GM19395 (cell line): ENCODE data around the gene PACRG.

Experiments used
- ATAC-seq: cut with Tn5 transposase; IDR thresholded peaks from one replicate; pipeline ENCODE4 v1.9.1; 2021; ENCODE audit warnings: mild to moderate bottlenecking, moderate library complexity; ENCODE audit not compliant: unreplicated experiment

The PACRG gene

DNA sequence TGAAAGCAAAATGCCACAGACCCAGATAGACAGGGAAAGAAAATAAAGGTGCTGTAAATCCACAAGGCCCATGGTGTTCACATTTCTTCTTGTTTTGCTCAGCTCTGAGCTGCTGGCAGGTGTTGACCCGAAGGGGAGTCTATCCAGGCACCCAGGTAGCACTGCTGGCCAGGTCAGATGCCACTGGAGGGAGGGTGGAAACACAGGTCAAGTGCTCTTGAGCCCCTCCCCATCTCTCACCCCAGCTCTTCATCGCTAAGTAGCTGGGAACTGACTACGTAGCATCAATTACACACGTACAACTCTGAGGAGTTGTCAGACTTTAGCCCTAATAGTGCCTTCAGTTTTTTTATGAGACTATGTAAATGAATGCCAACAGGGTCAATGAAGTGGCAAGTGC is 399.0 kb downstream of the PACRG start:
- ATAC-seq, result no peak

DNA sequence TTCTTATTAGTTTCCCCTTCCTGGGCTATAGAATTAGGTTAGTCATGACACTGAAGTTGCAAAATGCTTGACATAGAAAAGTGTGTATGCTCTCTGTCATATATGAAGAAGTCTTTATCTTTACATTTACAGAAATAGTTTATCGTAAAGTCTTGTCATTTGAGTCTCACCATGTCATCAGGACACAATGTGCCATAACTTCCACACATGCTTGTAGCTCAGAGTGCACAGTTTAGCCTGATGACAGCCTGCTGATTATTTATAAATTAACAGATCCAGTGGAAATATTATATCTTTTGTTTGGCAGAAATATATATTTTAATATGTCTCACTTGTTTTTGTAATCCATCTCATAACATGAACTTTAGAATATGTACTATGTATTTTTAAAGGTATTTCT is 399.8 kb downstream of the PACRG start:
- ATAC-seq, result no peak

- ATAC-seq, result no peak
Measured at GRCh38 chr6:163128324-163128723, 400.6 kb downstream of the PACRG start.

GRCh38 chr6:163132050-163132750 is 404.4 kb downstream of the PACRG start:
- ATAC-seq, result no peak

- ATAC-seq, result no peak
Measured at GRCh38 chr6:163133017-163133416, 405.2 kb downstream of the PACRG start.

DNA sequence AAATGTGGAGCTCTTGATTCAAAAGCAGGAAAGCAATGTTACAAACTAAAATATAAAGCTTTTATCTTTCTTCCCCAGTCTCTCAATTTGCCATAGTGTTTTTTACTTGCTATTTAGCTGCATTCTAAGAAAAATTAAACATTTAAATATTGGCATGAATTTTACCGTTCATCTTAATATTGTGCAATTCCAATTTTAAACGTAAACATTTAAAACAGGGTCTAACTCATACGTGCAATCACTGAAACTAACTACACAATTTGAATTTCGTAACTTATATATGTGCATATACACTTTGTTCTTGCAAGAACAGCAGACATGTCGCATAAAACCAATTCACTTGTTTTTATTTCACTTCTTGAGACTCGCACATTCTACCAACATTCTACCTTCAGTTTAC is 405.9 kb downstream of the PACRG start:
- ATAC-seq, result no peak

DNA sequence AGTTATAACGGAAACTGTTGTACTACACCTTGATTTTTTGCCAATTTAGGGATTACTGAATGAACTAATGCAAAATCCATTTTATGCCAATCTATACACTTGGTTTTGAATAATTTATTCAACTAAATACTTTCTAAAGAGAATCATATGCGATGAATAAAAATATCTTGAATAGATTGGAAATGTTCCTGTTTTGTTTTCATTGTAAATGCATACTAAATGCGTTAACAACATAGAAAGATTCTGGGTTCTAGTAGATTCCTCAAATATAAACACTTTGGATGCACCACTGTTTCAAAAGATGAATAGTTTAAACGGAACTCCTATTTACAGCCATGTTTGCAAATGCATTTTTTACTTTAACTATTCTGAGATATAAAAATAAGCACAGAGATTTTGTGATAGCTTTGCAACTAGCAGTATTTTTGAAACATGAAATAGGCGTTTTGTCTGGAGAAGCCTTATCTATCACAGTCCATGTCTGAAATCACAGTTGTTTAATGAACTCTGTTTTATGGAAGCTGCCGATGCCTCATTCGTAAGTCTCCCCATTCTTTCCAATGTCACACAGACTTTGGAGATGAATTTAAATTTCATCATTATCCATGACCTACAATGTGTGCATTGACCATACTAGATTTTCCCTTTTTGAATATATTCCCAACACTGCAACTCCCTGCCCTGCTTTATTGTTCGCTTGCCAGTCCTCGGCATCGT is 409.1 kb downstream of the PACRG start:
- no peak for ATAC-seq

DNA sequence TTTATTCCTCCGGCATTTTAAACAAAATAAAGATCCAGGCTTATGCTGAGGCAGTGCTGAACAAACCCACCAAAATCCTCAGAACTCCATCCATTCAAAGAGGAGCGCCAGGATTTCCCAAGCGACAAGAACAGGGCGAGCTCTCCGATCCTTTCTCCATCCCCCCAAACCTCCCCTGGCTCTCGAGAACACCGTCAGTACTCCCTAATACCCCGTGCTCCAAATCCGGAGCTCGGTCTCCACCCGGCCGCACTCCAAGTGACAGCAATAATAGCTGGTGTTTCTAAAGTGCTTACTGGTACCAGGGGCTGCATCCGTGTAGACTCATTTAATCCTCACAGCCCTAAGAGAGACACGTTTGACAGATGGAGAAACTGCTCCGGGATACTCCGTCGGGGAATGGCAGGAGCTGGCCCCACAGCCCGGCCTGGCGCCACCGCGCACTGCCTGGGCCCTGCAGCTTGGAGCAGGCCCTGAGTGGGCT is 409.7 kb downstream of the PACRG start:
- ATAC-seq, result no peak

DNA sequence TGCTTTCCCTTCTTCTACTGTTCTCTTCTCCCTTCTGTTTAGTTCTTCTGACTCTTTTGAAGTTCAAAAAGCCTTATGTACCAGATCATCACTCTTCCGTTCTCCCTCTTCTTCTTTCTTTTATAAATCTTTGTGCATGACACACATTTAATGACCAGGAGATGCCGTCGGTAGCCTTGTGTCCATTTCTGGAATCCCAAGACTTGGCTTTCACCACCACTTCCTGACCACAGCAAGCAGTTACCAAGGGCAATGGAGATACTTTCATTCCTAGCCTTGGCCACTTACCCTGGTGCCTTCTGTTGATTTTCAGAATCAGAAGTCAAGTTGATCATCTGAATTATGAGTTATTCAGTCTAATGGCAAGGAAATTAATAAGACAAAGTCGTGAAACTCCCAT is 418.3 kb downstream of the PACRG start:
- no peak for ATAC-seq

DNA sequence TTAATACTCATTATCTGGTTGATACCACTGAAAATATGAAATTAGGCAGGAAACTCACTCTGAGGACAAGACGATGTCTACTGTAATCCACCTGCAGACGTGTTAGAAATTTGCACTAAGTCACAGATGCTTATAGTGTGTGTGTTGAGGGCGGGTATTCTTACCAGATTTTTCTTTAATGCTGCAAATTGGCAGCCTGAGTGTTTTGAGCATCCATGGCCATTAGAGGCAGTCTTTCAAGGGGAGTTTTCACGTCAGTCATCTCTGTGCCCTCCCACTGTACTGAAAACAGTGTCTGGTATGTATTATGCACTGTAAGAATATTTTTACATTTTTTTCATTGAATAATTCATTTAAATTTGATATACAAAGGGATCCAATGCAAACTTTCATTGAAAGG is 420.2 kb downstream of the PACRG start:
- ATAC-seq, result no peak

DNA sequence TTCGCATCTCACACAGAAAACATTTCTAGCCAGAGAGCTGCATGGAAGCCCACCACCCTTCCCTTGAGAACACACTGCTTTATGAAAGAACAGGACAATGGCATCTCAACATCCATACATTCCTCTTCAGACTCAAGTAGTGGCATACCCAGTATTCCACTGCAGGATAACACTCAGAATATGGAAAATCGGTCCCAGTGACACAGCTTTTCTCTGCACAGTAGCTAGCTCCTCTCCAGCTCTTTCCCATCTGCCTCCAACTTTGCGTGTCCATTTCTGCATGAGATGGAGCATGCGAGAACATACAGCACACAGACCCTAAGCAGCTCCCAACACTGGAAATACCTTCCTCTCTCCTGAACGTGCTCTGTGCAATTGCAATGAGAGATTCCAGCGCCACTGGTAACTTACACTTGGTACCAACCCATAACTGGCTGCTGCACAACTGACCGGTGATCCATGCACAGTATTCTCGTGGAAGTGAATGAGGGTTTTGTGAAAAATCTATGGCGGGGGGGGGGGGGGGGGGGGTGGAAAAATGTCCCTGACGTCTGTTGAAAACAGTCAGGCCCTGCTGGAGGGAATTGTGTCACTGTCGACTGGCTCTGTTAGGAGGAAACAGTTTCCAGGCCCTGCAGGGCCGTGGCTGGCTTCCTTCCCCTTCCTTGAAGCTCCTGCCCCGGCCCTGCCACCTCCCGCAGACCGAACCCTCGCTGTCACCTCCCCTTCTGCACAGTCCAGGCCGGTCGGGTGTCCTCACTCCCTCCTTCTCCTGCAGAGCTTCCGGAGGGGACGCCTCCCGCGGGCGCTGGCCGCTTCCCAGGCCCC is 420.9 kb downstream of the PACRG start:
- no peak for ATAC-seq

GRCh38 chr6:163149279-163149848 is 421.6 kb downstream of the PACRG start:
- ATAC-seq, result no peak

DNA sequence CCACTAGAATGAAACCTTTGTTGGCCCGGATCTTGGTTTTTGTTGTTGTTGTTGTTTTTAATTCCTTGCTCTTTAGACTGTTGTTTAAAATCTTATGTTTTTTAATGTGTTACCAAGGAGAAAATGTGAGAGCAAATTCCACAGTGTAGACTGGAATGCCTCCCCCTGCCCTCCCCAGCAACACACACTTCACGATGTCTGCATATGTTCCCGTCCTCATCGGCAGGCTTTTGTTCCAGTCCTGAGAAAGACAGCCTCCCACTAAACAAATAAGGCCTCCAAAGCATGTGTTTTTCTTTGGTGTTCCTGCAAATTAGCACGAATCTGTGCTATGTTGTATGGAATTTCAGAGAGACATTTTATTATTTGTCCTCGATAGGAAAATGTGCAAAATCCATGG is 423.4 kb downstream of the PACRG start:
- ATAC-seq, result no peak

GRCh38 chr6:163152701-163153100 is 424.9 kb downstream of the PACRG start:
- ATAC-seq, result no peak

DNA sequence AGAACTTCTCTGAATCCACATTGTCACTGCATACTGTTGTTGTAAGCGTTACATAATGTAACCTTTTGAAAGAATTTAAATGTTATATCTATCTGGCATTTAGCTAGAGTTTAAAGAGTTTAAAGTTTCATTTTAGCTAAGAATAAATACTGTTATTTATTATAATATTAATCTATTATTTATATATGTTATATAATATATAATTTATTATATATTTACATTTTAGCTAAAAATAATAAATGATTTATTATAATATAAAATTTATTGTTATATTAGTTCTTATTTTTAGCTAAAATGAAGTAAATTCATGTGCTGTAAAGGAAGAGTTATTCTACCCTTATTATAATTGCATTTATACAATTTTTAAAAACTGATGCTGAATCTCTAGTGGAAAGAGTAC is 431.3 kb downstream of the PACRG start:
- ATAC-seq, result no peak

DNA sequence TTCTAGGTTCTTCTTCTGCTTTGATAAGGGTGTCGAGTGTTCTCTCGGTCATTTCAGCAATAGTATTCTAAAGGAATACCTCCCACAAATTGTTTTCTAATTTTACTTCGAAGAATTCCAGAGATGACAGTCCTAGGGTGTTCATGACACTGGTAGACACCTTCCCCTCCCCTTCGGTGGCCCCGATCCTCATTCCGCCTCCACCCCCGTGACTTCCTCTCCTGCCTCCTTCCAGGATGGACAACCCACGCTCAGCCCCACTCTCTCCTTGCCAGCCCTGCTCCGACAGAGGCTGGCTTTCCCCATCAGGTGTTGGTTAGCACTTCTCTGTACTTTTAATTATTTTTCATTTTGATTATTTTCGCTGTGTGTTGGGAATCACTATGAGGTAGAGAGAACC is 431.9 kb downstream of the PACRG start:
- ATAC-seq, result no peak

DNA sequence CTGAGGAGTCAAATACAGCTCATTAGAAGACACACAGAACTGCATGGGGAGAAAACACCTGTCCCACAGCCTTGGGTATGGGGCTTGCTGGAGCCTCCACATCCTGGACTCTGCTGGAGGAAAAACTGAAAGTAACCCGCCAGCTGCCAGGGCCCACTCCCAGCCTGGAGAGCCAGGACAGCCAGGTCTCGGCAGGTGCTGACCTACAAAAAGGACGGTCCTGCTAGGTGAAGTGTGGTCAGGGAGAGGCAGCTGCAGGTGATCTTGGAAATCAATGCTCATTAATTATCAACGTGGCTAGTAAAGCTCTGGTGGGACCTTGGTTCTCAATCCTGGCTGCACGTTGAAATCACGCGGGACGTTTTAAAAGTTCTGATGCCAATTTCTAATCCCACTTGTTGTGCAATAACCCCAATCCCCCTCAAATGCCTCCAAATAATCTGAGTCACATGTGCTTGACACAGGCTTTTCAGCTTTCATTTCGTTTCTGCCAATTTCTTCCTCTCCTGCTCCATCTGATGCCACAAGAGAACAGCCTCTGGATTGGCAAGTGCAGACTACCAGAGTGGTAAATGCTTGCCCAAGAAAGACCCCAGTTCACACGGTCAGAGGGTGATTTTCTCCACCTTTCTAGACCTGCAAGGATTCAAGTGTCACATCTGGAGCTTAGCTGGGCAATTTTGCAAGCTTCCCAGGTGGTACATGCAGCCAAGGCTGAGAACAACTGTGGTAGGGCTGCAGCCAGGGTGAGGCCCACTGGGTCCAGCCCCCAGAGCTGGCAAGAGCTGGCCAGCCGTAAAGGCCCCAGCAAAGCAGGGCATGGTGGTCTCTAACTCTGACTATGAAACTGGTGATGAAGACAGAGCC is 434.5 kb downstream of the PACRG start:
- no peak for ATAC-seq

DNA sequence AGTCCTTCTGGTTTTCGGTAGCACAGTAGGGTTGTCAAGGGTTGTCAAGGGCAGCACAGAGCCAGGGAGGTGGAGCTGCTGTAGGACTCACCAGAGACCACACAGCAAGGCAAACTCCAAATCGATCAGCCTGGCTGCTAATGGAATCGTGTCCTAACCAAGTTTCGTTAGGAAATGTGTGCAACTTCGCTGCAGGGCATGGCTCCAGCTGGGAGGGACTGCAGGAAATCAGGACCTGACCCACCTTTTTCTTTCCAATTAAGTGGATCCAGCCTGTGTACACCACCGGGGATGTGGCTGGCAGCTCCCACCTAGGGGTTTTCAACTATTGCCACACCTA is 435.1 kb downstream of the PACRG start:
- ATAC-seq, result no peak

DNA sequence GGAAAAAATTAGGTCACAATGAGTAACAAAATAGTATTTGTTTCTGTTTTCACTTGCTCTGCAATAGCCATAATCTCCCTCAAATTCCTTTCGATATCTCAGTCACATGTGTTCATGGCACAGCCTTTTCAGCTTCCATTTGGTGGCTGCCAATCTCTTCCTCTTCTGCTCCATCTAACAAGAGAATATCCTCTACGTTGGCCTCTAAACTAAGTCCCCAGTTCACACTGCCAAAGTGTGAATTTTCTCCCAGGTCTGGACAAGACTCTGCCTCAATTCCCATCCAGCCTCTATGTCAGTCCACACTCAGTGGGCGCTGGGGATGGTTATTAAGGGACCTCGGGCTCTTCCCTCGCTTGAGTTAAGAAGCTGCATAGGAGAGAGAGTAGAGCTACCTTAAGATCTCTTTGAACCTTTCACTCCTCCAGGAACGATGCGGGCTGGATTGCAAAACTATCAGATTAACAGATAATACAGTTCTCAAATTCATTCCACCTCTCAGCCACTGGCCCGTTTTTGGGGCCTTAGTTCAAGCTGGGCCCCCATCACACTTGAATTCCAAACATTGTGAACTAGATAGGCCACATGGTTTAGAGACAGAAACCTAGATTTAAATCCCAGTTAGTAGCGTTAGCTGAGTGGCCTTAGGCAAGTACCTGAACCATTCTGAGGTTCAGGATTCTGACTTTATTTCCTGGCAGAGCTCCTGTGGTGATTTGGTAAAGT is 436.6 kb downstream of the PACRG start:
- ATAC-seq, result no peak
